HG03460 (cell line): Measurements from ENCODE around the gene PCNX3.
A peak's percentile ranks its signal among the peaks of the same experiment; 100 is the strongest.

Experiments used
- ATAC-seq: cut with Tn5 transposase; IDR thresholded peaks from one replicate; pipeline ENCODE4 v1.9.1; 2021; ENCODE audit not compliant: unreplicated experiment

The PCNX3 gene

DNA sequence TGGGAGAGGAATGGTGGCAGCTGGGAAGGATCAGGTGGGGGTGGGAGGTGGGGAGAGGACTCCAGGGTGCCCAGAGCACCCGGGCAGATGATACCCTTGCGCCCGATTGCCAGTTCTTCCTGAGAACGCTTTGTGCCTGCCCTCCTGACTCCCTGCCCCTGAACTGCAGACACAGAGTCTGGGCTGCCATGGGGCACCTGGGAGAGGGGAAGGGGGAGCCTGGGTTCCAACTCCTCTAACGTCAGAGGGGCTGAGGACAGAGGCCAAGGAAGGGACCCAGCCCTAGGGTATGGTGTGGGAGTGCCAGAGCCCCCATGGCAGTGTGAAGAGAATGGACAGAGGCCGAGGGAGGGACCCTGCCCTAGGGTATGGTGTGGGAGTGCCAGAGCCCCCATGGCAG lies 19.1 kb upstream of the PCNX3 start:
- ATAC-seq = no peak

DNA sequence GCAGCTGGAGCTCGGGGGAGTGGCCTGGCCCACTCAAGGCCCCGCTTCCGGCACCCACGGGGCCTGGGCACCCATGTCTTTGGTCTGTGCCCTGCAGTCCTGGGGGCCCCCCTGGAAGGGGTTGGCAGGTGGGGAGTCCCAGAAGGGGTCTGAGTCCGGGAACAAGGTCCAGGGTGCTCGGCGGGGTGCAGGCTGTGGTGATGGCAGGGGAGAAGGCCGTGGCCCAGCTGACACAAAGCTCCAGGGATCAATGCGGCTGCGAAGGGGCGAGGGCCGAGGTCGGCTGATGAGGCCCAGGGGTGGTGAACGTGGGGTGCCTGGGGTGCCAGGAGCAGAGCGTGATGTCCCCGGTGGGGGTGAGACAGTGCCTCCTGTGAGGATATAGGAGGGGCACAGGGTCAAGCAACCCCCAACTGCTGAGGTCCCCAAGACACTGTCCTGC lies 17.3 kb upstream of the PCNX3 start:
- no peak for ATAC-seq

DNA sequence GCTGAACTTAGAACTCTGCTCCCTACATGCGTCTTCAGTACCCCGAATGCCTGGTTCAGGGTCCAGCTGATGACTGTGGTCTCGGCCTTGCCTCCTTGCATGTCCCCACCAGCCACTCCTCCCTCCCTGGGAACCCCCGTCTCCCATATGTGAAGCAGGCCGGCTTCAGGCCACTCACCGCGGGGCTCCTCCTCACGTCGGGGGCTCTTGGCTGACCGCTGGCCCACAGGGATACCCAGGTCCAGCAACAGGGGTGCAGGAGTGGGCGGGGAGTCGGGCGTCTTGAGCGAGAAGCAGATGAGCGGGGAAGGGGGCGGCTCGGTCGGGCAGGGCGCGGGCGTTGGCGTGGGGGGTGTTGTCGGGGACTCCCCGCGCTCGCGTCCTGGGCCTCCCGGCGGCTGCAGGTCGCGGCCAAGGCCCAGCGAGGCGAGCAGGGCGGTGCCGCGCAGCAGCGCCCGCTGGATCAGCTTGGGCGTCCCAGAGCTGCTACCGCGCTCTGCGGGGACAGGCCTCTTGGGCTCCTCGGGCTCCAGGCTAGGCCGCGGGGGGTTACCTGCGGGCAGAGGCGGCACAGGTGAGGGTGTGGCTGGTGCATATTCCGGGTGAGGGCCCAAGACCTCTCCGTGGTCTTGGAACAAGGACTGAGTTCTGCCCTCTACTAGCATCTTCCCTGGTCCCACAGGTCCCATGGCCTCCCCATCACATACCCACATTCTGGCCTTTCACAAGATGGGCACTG lies 16.2 kb upstream of the PCNX3 start:
- ATAC-seq = no peak

DNA sequence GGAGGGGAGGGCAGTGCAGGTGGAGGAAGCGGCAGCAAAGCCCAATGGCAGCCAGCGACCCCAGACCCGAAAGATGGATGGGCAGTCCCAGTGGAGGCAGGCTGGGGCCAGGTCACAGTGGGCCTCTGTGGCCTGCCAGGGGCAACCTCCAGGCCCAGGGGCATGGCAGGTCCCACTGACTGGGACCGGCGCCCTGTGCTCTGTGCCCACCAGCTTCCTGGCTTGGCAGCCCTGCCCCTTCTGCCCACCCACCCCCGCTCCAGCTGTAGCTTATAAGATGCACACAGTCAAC lies 15.7 kb upstream of the PCNX3 start:
- no peak for ATAC-seq

DNA sequence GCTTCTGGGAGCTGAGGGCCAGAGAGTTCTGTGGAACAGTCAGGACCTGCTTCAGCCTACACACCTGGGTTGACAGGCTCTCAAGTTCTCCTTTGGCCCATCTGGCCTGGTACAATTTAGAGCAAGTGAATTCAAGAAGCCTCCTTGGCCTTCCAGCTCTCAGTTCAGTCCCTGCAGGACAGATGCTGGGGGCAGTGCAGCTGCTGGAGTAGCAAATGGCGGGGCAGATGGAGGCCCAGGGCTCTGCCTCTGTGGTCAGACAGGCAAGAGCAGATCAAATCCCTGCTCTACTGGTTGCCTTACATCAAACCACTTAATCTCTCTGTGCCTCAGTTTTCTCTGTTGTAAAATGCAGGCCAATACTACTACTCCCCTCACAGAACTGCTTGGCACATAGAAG lies 11.3 kb upstream of the PCNX3 start:
- no peak for ATAC-seq

DNA sequence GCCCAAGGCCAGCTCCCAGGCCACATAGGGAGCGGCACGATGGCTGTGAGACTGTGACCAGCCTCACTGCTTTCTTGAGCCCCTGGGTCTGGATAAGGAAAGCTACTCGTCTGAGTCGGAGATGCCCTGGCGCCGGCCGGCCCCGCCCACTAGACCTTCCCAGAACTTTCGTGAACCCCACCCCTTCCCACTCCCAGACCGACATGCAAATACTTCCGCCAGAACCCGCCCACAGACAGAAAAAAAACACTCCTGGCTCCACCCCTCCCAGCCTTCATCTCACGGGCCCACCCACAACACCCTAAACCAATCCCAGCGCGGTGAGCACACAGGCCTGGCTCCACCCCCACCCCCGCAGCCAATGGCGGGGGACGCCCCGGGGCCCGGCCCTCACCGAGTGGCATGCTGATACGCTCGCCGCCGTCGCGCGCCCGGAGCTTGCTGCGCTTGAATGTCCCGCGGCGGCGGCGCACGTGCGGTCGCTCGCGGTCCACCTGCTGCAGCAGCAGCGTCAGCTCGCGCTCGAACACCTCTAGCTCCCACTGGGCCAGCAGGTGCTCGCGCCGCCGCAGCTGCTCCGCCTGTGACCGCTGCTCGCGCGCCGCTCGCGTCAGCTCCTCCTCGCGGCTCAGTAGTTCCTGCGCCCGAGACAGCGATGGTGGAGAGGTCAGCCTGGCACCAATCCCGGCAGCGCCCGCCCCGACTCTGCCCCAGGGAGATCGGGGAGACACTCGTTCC lies 8.5 kb upstream of the PCNX3 start:
- ATAC-seq = no peak

DNA sequence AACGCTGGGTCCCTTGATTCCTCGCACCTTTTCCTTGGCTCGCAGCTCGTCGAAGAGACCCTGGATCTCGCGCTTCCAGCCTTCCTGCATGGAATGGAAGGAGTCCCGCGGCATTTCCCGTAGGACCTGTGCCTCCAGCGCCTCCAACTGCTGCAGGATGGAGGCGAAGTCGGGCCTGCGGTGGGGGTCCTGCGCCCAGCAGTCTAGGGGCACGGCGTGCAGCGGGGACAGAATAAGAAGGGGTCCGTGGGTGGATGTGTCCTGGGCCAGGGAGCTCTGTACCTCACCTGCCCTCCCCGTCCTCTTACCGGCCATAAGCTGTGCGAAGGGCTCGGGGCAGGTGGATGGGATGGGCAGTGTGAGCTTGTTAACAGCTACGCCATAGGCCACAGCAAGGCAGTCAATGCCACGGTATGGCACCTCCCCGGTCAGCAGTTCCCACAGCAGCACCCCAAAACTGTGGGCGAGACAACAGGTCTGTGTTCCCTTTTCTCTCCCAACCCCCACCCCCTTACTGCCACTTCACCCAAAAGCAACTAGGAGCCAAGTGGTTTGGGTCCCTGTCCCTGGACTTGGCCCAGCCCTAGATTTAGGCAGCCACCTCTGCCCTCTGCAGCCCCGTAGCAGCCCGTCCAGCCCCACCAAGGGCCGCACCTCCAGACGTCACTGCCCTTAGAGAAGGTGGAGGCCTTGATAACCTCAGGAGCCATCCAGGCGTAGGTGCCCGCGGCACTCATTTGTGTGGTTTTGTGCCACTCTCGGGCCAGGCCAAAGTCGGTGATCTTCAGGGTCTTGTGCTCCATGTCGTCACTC lies 7.8 kb upstream of the PCNX3 start:
- no peak for ATAC-seq

DNA sequence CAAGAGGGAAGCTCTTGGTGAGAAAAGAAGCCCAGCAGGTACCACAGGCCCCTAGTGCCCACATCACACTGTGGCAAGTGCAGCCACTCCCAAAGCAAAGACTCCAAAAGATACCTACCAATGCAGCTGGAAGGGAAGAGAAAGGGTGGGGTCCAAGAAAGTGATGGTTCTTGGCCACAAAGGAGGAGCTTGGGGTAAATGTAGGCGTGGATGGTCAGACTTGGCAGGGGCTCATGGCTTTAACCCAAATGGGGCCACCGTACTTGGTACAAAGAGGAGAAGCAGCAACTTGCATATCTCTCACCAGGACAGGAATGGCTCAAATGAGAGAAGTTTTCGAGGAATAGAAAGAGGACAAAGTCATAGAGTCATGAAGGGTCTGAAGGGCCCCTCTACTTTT lies 6.3 kb upstream of the PCNX3 start:
- no peak for ATAC-seq

DNA sequence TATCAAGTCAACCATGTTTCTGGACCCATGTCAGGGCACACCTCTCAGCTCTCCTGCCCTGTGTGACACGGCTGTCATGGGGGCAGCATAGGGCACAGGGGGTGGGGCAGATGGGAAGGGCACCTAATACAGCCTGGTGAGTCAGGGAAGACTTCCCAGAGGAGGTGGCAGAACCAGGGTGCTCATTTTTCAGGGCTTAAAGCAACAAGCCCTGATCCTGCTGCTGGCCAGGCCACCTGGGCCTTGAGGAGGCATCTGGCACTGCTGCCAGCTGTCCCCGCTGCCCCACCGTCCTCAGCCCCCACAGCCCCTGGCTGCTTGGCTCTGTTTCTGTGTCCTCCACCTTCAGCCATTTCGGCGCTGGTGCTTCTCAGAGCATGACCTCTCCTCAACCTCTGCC lies 5.9 kb upstream of the PCNX3 start:
- ATAC-seq = no peak

DNA sequence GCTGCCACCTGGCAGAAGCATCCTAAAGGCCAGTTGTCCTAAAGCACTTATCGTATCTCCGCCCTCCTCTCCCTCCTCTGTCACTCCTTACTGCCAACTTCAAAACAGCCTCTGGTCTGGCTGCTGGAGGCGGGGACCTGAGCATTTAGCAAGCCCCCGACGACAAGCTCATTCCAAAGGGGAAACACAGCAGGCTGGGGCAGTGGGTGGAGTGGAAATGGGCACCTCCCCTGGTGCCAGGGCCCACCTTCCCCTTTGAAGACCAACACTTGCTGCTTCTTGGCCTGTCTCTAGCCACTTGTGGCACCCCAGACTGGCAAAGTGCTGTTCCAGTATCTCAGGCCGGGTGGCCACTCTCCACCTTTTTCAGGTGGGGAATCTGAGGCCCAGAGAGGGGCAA lies 5.2 kb upstream of the PCNX3 start:
- no peak for ATAC-seq

DNA sequence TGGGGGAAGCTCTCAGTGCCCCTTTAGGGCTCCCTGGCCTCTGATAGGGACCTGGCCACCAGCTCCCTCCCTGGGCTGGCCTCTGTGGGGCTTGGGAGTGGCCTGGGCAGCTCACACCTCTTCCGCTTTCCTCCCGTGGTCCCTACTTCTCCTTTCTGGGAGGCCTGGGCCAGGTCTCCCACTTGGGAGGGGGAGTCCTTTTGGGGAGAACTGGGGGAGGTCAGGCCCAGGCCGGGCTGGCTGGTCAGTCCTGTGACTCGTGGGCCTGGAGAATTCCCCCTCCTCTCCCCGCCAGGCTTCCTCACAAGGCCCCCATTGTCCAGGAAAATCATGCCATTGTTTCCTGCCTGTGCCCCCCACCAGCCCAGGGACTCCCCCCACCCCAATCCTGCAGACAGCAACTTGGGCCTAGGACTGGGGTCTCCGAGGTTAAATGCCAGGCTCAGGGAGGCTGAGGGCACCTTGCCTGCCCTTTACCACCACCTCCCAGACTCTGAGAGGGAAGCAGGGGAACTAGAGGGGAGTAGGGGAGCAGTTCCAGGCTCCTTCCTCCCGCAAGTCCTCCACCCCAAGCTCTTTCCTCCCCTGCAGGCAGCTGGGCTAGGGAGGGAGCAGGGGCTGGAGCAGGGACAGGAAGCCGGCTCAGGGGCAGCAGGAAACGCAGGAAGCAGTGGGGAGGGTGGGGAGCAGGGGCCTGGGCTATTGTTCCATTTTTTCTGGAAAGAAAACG lies 4.4 kb upstream of the PCNX3 start:
- no peak for ATAC-seq

DNA sequence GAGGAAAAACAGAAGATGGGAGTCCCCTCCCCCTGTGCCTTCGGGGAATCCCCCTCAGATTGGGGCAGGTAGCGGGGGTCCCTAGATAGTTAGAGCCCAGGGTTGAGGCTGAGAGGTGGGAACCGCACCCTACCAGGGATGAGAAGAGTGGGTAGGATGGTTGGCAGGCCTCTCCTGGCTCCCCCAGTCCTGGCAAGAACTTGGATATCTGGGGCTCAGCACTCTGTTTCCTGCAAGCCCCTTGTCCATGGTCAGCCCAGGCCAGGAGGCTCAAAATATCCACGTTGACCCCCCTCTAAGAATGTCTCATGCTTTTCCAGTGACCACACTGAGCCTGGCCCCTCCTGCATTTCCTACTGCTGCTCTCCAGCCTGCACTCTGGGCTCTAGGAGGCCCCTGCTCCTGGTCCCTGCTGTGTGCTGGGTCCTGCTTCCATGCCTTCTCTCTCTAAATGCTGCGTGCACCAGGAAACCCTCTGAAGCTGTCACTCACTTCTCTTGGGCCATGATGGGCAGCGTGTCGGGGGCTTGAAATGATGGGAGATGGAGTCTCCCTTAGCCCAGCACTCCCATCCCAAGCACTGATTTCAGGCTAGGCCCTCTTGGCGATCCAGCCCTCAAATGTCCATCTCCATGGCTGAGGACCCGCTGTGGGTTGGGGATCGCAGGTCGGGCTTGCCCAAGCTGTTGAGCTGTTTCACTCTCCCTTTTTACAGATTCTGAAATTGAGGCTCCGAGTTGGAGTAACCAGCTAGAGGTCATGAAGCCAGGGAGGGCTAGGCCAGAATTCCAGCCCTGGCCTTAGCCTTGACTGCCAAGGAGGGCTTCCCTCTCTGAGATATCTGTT lies 3.6 kb upstream of the PCNX3 start:
- ATAC-seq = no peak

DNA sequence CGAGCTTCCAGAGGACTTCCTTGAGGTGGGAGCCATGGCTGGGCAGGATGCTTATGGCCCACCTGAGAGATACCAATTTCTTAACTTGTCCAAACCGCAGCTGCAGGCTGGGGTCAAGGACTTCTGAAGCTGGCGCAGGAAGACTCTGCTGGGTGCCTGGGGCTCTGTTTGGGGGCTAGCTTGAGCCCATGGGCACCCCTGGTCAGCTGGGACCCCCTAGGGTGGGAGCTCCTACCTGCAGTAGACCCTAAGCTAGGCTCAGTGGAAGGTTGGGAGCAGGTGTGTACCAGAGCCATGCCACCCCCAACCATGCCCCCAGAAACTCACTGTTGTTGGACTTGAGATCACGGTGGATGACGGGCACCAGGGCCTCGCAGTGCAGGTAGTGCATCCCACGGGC lies 2.9 kb upstream of the PCNX3 start:
- ATAC-seq = no peak

DNA sequence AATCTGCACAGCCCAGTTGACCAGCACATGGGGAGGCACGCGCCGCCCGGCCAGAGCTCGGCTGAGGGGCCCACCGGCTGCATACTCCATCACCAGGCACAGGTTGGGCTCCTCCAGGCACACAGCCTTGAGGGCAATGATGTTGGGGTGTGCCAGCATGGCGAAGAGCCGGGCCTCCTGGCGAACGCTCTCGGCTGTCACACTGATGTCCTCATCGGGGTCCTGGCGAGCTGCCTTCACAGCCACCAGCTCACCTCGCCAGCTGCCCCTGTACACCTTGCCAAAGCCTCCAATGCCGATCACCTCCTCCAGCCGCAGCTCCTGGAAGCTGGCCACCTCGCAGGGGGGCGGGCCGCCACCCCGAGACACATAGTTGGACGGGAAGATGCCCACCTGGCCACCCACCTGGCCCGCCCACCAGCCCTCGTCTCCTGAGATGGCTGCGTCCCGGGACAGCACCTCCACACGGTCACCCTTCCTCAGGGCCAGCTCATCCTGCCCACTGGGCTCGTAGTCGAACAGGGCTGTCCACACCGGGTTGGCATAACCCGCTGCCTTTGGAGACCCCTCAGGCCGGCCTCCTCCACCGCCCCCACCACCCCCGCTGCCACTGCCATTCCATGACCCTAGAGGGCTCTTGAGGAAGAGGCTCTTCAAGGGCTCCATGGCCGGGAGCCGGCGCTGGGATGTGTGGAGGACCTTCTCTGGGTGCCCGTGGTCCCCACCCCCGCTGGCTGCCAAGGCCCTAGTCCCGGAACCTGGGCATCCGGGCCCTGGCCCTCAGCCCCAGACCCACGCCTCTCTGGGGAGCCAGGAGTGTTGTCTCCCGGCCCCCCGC lies 2.3 kb upstream of the PCNX3 start:
- ATAC-seq = no peak

DNA sequence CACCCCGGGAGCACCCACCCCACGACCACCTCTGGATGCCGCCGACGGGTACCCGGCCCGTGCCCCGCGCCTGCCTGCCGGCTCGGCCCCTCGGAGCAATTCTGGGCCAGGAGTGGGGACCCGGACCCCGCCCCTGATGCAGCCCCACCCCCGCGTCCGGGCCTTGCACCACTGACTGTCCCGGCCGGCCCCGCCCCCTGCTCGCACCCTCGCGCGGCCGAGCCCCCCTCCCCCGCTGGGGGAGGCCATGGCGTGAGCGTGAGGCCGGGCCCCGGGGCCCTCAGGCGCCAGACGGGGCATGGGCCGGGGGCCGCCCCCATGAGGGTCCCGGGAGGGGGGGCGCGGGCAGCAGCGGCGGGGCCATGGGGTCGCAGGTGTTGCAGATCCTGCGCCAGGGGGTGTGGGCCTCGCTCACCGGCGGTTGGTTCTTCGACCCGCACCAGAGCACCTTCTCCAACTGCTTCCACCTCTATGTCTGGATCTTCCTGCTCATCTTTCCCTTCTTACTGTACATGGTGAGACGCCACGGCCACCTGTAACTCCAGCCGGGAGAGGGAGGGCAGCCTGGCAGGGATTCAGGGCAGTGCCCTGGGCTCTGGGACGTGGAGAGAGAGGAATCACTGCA lies 486 bp downstream of the PCNX3 start:
- ATAC-seq = peak; percentile 2

DNA sequence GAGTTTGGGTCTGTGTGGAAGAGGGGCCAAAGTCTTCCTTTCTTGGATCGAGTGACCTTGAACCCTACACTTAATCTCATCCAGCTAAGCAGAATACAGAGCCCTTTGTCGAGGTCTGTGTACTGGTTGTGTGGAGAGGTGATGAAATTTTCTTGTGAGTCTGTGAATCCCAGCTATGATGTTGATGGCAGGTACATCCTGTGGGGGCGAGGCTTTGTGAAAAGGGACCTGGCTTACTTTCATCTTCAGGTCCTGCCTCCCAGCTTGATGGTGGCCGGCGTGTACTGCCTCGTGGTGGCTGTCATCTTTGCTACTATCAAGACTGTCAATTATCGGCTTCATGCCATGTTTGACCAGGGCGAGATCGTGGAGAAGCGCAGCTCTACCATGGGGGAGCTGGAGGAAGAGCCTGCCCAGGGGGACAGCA lies 1.0 kb downstream of the PCNX3 start:
- no peak for ATAC-seq

DNA sequence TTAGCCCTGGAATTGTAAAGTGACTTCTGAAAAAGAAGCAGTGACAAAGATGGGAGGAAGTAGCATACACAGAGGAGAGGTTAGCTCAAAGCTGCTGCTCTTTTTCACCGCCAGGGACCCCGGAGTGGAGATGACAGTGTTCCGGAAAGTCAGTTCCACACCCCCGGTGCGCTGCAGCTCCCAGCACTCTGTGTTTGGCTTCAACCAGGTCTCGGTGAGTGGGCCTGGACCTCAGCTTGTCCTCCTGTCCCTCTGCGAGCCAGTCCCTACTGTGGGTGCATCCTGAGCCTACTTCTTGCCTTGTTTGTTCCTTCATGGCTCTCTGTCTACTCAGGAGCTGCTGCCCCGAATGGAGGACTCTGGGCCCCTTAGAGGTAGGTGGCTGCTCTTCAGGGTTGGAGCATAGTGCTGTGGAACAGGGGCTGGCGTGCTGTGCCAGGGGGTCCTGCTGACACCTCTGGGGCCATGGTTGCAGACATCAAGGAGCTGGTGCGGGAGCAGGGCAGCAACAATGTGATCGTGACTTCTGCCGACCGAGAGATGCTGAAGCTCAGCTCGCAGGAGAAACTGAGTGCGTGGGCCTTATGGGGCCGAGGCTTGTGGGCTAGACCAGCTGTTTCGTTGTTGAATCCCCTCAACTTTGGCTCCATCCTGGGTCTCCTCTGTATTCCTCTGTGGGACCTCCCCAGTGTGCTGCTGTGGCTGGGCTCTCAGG lies 1.7 kb downstream of the PCNX3 start:
- no peak for ATAC-seq

DNA sequence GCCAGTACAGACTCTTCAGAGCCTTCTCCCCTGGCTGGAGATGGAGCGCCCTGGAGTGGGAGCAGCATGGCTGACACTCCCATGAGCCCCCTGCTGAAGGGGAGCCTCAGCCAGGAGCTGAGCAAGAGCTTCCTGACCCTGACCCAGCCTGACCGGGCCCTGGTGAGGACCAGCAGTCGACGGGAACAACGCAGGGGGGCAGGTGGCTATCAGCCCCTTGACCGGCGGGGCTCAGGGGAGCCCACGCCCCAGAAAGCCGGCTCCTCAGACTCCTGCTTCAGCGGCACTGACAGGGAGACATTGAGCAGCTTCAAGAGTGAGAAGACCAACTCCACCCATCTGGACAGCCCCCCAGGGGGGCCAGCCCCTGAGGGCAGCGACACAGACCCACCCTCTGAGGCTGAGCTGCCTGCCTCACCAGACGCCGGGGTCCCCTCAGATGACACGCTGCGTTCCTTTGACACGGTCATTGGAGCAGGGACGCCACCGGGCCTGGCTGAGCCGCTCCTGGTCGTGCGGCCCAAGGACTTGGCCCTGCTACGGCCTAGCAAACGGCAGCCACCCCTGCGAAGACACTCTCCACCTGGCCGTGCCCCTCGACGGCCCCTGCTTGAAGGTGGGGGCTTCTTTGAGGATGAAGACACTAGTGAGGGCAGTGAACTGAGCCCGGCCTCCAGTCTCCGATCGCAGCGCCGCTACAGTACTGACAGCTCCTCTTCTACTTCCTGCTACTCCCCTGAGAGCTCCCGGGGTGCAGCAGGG lies 2.6 kb downstream of the PCNX3 start:
- ATAC-seq = no peak
